Thyroid gland (tissue), 4 donors: ENCODE data around the gene FAM76A.

Source experiments
- POLR2A ChIP-seq, 2 donors: fragments of 450-650 bp; IDR thresholded peaks; one replicate each; pipeline ENCODE4 v1.6.1; 2017; ENCODE audit warnings: antibody characterized with exemption in 2 of 2, mild to moderate bottlenecking in 2 of 2, moderate library complexity in 1 of 2
- TF ChIP-seq, protein P1 (sequence below), 6 experiments: fragments of 200-600 bp in 3 of 6; fragments of 450-650 bp in 3 of 6; sonication (generic) in 3 of 6; IDR thresholded peaks; one replicate each; pipeline ENCODE4 v1.5.1; 2016 to 2019; ENCODE audit warnings: antibody characterized with exemption in 6 of 6, mild to moderate bottlenecking in 2 of 6, inconsistent platforms in 1 of 6, moderate library complexity in 1 of 6

DNA sequence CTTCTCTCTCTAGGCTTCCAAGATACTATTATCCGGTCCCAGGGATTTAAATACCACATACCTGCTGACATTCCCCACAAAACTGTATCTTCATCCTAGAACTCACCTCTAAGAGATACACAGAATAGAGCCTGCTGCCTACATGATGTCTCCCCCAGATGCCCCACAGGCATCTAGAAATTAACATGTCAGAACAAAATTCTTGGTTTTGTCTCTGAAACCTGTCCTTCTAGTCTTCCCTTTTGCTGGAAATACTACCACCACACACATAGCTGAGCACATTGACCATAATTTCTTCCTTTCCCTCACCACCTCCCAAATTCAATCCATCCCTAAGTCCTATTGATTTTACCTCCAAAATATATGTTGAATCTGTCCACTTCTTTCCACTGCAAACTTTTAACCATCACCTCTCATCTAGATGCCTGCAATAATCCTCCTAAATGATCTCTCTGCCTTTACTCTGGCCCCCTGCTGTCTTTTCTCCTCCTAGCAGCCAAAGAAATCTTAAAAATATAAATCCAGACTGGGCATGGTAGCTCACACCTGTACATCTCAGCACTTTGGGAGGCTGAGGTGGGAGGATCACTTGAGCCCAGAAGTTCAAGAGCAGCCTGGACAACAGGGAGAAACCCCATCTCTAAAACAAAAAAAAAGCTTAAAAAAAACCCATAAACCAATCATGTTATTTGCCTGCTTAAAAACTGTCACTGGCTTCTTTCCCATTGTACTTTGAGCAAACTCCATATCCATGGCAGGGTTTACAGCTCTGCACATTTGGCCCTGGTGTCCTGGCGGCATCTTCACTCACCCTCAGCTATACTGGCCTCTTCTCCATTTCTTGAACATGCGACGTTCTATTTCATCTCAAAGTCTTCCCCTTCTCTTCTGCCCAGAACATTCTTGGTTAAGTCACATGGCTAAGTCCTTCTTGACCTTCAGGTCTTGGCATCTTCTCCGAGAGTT is 6.2 kb upstream of the FAM76A start:
- no peak for TF ChIP-seq POLR2A (IDR thresholded peaks at IDR 0.05)
- TF ChIP-seq, protein P1, sequence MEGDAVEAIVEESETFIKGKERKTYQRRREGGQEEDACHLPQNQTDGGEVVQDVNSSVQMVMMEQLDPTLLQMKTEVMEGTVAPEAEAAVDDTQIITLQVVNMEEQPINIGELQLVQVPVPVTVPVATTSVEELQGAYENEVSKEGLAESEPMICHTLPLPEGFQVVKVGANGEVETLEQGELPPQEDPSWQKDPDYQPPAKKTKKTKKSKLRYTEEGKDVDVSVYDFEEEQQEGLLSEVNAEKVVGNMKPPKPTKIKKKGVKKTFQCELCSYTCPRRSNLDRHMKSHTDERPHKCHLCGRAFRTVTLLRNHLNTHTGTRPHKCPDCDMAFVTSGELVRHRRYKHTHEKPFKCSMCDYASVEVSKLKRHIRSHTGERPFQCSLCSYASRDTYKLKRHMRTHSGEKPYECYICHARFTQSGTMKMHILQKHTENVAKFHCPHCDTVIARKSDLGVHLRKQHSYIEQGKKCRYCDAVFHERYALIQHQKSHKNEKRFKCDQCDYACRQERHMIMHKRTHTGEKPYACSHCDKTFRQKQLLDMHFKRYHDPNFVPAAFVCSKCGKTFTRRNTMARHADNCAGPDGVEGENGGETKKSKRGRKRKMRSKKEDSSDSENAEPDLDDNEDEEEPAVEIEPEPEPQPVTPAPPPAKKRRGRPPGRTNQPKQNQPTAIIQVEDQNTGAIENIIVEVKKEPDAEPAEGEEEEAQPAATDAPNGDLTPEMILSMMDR (IDR thresholded peaks at IDR 0.05), result peak in 3 of 6 experiments; percentile 12 to 31 (median 15)
